GM12865 (cell line): ENCODE measurements around the gene GIPR.
"Not testable (repeated sequence)": the region's sequence is repeated elsewhere in the genome, so short reads cannot be mapped to it uniquely, and the experiment has no call there.

Experiments used
- DNase-seq: peaks from one replicate; pipeline ENCODE4 v3.0.0; 2010; ENCODE audit warnings: low read depth
- H3K4me3 ChIP-seq: 2 replicates; pipeline ENCODE4 v1.5.1; 2011; ENCODE audit warnings: mild to moderate bottlenecking, low read depth, low read length, control low read depth
- CTCF ChIP-seq: IDR thresholded peaks from 2 replicates; pipeline ENCODE4 v1.5.1; 2011; ENCODE audit warnings: low read length, control low read depth, low read depth, inconsistent platforms; ENCODE audit not compliant: insufficient read depth; ENCODE audit errors: missing control alignments

Gene GIPR

GRCh38 chr19:45712699-45713067 lies 44.7 kb downstream of the GIPR start:
- no peak for DNase-seq
- TF ChIP-seq CTCF: no peak
- H3K4me3 ChIP-seq: no peak overlapping the region

DNA sequence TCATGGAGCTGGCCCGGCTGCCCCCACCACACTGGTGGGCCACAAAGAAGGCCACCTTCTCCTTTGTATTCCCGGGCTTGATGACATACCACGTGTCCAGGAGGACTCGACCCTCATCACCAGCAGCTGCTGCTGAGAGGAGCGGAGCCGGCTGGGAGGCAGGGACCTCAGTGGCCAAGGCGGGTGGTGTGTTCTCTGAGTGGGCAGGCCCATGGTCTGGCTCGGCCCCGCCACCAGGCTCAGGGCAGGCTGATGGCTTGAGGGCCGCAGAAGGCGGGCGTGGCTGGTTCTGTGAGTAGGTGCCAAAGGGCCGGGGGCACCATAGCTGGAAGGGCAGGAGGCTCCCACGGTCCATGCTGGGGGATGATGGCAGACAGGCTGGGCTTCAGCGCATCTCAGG lies 45.1 kb downstream of the GIPR start:
- no peak overlapping the region for H3K4me3 ChIP-seq
- no peak for TF ChIP-seq CTCF
- DNase-seq: no peak

GRCh38 chr19:45715139-45715538 lies 47.1 kb downstream of the GIPR start:
- DNase-seq: no peak
- no peak overlapping the region for H3K4me3 ChIP-seq
- no peak for TF ChIP-seq CTCF

GRCh38 chr19:45716359-45717130 lies 48.5 kb downstream of the GIPR start:
- no peak for TF ChIP-seq CTCF
- no peak for DNase-seq

DNA sequence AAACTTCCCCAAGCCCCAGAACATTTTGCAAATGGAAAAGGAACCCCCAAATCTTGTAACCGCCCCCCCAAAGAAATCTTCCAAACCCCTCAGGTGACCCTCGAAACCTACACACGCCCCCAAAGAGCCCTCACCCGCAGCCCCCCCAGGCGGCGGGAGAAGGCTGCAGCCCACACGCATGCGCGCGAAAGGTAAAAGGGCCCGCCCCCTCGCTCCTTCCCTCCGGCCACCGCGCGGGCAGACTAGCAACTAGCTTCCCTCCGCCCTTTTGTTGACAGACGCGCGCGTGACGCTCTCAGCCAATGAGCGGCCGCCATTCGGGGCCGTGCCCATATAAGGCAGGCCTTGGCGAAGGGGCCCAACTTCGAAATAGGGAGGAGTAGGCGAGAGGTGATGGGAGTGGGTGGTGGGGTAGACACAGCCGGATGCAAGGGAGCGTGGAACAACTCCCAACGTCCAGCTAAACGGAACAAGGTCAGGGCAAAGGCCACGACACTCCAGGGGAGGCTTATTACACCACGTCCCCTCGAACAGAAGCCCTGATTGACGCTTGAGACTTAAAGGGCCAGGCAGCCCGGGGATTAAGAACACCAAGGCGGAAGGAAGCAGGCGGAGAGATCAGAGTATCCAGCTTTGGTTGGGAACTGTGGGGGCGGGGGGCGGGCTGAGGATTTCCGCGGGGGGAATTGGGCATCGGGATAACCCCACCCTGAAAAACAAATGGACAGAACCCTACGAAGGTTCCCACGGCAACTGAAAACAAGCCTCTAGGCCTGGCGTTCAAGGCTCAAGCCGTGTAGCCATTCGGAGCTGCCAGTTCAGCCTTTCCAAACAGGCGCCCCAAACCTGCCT lies 49.3 kb downstream of the GIPR start:
- peak overlapping the region; percentile 91 for H3K4me3 ChIP-seq
- peak; percentile 100 for DNase-seq
- TF ChIP-seq CTCF: peak; percentile 15

More at GRCh38 chr19:45716359-45717130, 48.5 kb downstream of the GIPR start:
- peak overlapping the region; percentile 91 for H3K4me3 ChIP-seq

DNA sequence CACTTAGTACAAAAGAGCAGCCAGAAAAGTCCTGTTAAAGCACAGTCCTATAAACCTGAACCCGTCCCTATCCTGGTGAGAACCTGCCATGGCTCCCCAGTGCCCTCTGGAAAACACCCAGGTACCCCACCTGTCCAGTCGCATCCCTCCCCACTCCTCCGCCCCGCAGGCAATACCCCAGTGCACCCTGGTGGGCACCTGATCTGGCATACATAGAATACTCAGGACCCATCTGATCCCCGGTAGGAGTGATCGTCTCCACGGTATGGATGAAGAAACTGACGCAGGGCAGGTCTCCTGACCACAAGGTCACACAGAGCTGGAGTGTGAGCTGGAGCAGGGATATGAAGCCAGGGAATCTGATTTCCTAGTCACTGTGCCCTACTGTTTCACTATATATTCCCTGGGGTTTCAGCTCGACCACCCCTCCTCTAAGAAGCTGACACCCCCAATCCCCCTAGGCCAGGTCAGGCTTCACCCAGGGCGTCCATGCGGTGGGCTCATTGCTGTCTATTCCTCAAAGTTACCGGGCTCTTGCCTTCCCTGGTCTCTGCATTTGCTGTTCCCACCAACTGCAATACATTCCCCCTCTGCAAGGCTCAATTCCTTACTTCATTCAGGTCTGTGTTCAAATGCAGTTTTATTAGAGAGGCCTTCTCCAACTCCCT lies 50.1 kb downstream of the GIPR start:
- no peak for DNase-seq
- peak overlapping the region; percentile 74 for H3K4me3 ChIP-seq
- no peak for TF ChIP-seq CTCF

DNA sequence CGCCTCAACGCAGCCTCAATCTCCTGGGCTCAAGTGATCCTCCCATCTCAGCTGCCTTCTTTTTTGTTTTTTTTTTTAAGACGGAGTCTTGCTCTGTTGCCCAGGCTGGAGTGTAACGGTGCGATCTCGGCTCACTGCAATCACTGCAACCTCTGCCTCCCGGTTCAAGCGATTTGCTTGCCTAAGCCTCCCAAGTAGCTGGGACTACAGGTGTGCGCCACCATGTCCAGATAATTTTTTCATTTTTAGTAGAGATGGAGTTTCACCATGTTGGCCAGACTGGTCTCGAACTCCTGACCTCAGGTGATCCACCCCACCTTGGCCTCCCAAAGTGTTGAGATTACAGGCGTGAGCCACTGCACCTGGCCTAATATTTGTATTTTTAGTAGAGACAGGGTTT lies 52.0 kb downstream of the GIPR start:
- H3K4me3 ChIP-seq, DNase-seq: not testable (repeated sequence)

- DNase-seq, H3K4me3 ChIP-seq: not testable (repeated sequence)
Observed at GRCh38 chr19:45728683-45729082, 60.7 kb downstream of the GIPR start.
